K562 (cell line): ENCODE measurements around the gene TIMP2. TPM values are rescaled to one million over a fixed set of nuclear protein-coding genes. Genes with fewer than 3 reads are reported as not detected.

Experiments
- ATAC-seq: fragments of 200-7000 bp; cut with Tn5 transposase; 3 replicates; pipeline ENCODE4 v1.9.1; 2020; ENCODE audit warnings: moderate library complexity
- BruUV-seq: library from RNA; stranded (reverse); fragments of 400-500 nt; replicated peaks from 2 replicates; lab custom pipeline; 2021; lab: Mats Ljungman, UMichigan
- CTCF ChIA-PET: fragments of 300-600 bp; formaldehyde crosslinking; extraction: SDS; loops from one replicate; lab custom pipeline; 2021; ENCODE audit warnings: low intra/inter-chr PET ratio; lab: Yijun Ruan, JAX
- POLR2A ChIA-PET: fragments of 300-600, 350-650 bp; sonication (Branson Sonifier 250); formaldehyde crosslinking; extraction: SDS; loops from one replicate; lab custom pipeline; 2021; ENCODE audit warnings: antibody characterized with exemption, inconsistent platforms; lab: Yijun Ruan, JAX
- DNase-seq, 4 experiments: peaks; one replicate each; pipeline versions ENCODE4 v3.0.0 to v3.0.0-alpha.2; 2011 to 2018; ENCODE audit warnings: low spot score in 3 of 4, mixed read lengths in 3 of 4; ENCODE audit errors: extremely low read depth in 1 of 4
- FAIRE-seq: peaks from 2 replicates; lab custom pipeline; 2011; peaks lifted over from hg19 to GRCh38; lab: Jason Lieb, UNC
- H2AFZ ChIP-seq: 2 replicates; pipeline ENCODE4 v1.6.0; 2011; ENCODE audit warnings: low read depth, low read length, control low read depth, inconsistent platforms
- H3K27ac ChIP-seq: fragments of 200-600 bp; 3 replicates; pipeline ENCODE4 v1.8.0; 2011; ENCODE audit warnings: low read depth, mild to moderate bottlenecking, control low read depth, inconsistent platforms, low read length, moderate library complexity, mixed read lengths; ENCODE audit errors: extremely low read depth
- H3K27me3 ChIP-seq, 2 experiments: fragments of 300-600 bp in 1 of 2; 2 replicates in 1 of 2; 3 replicates in 1 of 2; pipeline versions ENCODE4 v1.6.0 to v1.8.0; 2011; ENCODE audit warnings: inconsistent platforms in 2 of 2, low read length in 2 of 2, mild to moderate bottlenecking in 1 of 2, mixed read lengths in 1 of 2, moderate library complexity in 1 of 2; ENCODE audit not compliant: control insufficient read depth in 2 of 2, insufficient read depth in 2 of 2
- H3K36me3 ChIP-seq: fragments of 300-600 bp; 3 replicates; pipeline ENCODE4 v1.8.0; 2011; ENCODE audit warnings: mild to moderate bottlenecking, low read length, inconsistent platforms; ENCODE audit not compliant: control insufficient read depth, insufficient read depth
- H3K4me1 ChIP-seq, 2 experiments: fragments of 200-600 bp in 1 of 2; replicated peaks in 1 of 2; 2 replicates in 1 of 2; 3 replicates in 1 of 2; pipeline versions ENCODE4 v1.5.1 to v1.8.0; 2011; ENCODE audit warnings: inconsistent platforms in 2 of 2, low read length in 2 of 2, mild to moderate bottlenecking in 1 of 2, mixed read lengths in 1 of 2, moderate library complexity in 1 of 2; ENCODE audit not compliant: control insufficient read depth in 2 of 2, insufficient read depth in 2 of 2
- H3K4me2 ChIP-seq: 2 replicates; pipeline ENCODE4 v1.6.1; 2011; ENCODE audit warnings: low read length, control low read depth, inconsistent platforms, mixed read lengths; ENCODE audit not compliant: insufficient read depth
- H3K4me3 ChIP-seq: fragments of 200-600 bp; sonication (generic), shearing (Covaris generic); 2 replicates; pipeline ENCODE4 v1.5.1; 2016; ENCODE audit warnings: control low read depth, inconsistent platforms
- H3K79me2 ChIP-seq: fragments of 200-600 bp; 3 replicates; pipeline ENCODE4 v1.8.0; 2011; ENCODE audit warnings: low read length, inconsistent platforms; ENCODE audit not compliant: control insufficient read depth, insufficient read depth
- H3K9ac ChIP-seq, 2 experiments: 2 replicates each; pipeline versions ENCODE4 v1.6.0 to v1.6.1; 2011; ENCODE audit warnings: low read depth in 2 of 2, low read length in 2 of 2, control low read depth in 1 of 2, inconsistent platforms in 1 of 2, mild to moderate bottlenecking in 1 of 2, mixed read lengths in 1 of 2; ENCODE audit not compliant: insufficient read depth in 1 of 2
- H3K9me1 ChIP-seq: one replicate; pipeline ENCODE4 v1.6.0; 2011; ENCODE audit warnings: inconsistent platforms, mild to moderate bottlenecking, low read length, moderate library complexity; ENCODE audit not compliant: control insufficient read depth, insufficient read depth
- H3K9me3 ChIP-seq: replicated peaks from 2 replicates; pipeline ENCODE4 v1.5.1; 2011; ENCODE audit warnings: low read depth, low read length, inconsistent platforms; ENCODE audit not compliant: control insufficient read depth, insufficient read depth
- H4K20me1 ChIP-seq: replicated peaks from 2 replicates; pipeline ENCODE4 v1.6.1; 2011; ENCODE audit warnings: low read length, inconsistent platforms, mixed read lengths; ENCODE audit not compliant: control insufficient read depth, insufficient read depth
- ADNP ChIP-seq: fragments of 200-800 bp; sonication (Bioruptor generic); IDR thresholded peaks from 2 replicates; pipeline ENCODE4 v1.6.1; 2016; ENCODE audit warnings: missing genetic modification characterization, missing compliant biosample characterization
- BHLHE40 ChIP-seq: IDR thresholded peaks from 2 replicates; pipeline ENCODE4 v1.6.1; 2011; ENCODE audit warnings: low read length, improper control_type of control experiment
- FOXJ2 ChIP-seq: fragments of 200-800 bp; sonication (Bioruptor generic); IDR thresholded peaks from 2 replicates; pipeline ENCODE4 v1.6.1; 2016; ENCODE audit warnings: missing genetic modification characterization, missing compliant biosample characterization
- HEY1 ChIP-seq: fragments of 250-450 bp; sonication (Bioruptor Pico); IDR thresholded peaks from 2 replicates; pipeline ENCODE4 v1.5.0; 2020; ENCODE audit warnings: mild to moderate bottlenecking, moderate library complexity, borderline replicate concordance
- HNRNPH1 ChIP-seq: fragments of 200-400 bp; formaldehyde crosslinking; optimal IDR thresholded peaks from 2 replicates; pipeline ENCODE3; 2017; ENCODE audit warnings: low read depth, mild to moderate bottlenecking, low read length, moderate library complexity
- JUN ChIP-seq, 2 experiments: sonication (generic) in 1 of 2; formaldehyde crosslinking in 1 of 2; IDR thresholded peaks; 2 replicates each; pipeline versions ENCODE4 v1.6.1 to v1.8.0; 2012 to 2022; ENCODE audit warnings: borderline replicate concordance in 2 of 2, mild to moderate bottlenecking in 2 of 2, improper control_type of control experiment in 1 of 2, low read depth in 1 of 2, low read length in 1 of 2, missing genetic modification reagents in 1 of 2
- KDM1A ChIP-seq, 2 experiments: fragments of 450-650 bp; IDR thresholded peaks; 2 replicates each; pipeline ENCODE4 v1.6.1; 2016; ENCODE audit warnings: mild to moderate bottlenecking in 2 of 2
- LEF1 ChIP-seq: fragments of 450-650 bp; IDR thresholded peaks from 2 replicates; pipeline ENCODE4 v1.6.1; 2016; ENCODE audit warnings: mild to moderate bottlenecking
- NCOA2 ChIP-seq, 2 experiments: fragments of 450-650 bp; IDR thresholded peaks; 2 replicates each; pipeline ENCODE4 v1.6.1; 2018; ENCODE audit warnings: mild to moderate bottlenecking in 2 of 2, moderate library complexity in 1 of 2; ENCODE audit not compliant: partially characterized antibody in 2 of 2
- SOX6 ChIP-seq: fragments of 450-650 bp; IDR thresholded peaks from 2 replicates; pipeline ENCODE4 v1.6.1; 2014; ENCODE audit warnings: mild to moderate bottlenecking
- TSC22D4 ChIP-seq: fragments of 450-650 bp; IDR thresholded peaks from 2 replicates; pipeline ENCODE4 v1.6.1; 2016; ENCODE audit warnings: missing genetic modification characterization, missing biosample characterization, control low read depth
- XRCC3 ChIP-seq: fragments of 450-650 bp; IDR thresholded peaks from 2 replicates; pipeline ENCODE4 v1.6.1; 2017; ENCODE audit warnings: mild to moderate bottlenecking, moderate library complexity
- ZBTB12 ChIP-seq: fragments of 250-450 bp; sonication (Bioruptor Pico); IDR thresholded peaks from 2 replicates; pipeline ENCODE4 v1.4.0; 2020
- ZNF696 ChIP-seq: fragments of 250-450 bp; sonication (Bioruptor Pico); conservative IDR thresholded peaks from 2 replicates; pipeline ENCODE4 v1.4.0; 2020; ENCODE audit warnings: mild to moderate bottlenecking, moderate library complexity
- WGBS: fragments of 100-300 bp; shearing (Covaris generic); methylation state at CpG from one replicate; pipeline ENCODE4 v1.1.6; 2016; ENCODE audit warnings: low coverage, mixed read lengths; ENCODE audit not compliant: insufficient coverage; ENCODE audit errors: missing lambda C conversion rate; 5-methylcytosine and 5-hydroxymethylcytosine counted together
- in situ Hi-C: fragments of 300-500 bp; cut with MboI; formaldehyde crosslinking; loops from 4 replicates; pipeline ENCODE4 v1.15.0; 2018; ENCODE audit warnings: inconsistent platforms, mixed read lengths
- intact Hi-C: fragments of 100-400 bp; cut with micrococcal nuclease; formaldehyde crosslinking; loops from 2 replicates; pipeline ENCODE4 v1.14.2; 2022
- polyA plus RNA-seq, 8 experiments: library from polyadenylated mRNA; depleted of rRNA in 4 of 8; stranded (reverse) in 5 of 8; unstranded in 3 of 8; fragments of >200 nt; fragmentation: Nextera tagmentation in 2 of 8; fragmentation: Illumina TruSeq in 1 of 8; extraction: Ambion mirVana in 2 of 8; extraction: Trizol in 1 of 8; gene quantifications; 2 replicates each; pipeline versions ENCODE4 v1.2.1 to v1.2.3, GENCODE V29; 2011 to 2014; ENCODE audit warnings: inconsistent platforms in 1 of 8, missing spikeins in 1 of 8
- total RNA-seq, 7 experiments: library from RNA; depleted of rRNA in 6 of 7; stranded (reverse); fragments of >200 nt in 6 of 7; fragmentation: Illumina TruSeq in 2 of 7; extraction: Trizol in 2 of 7; gene quantifications; 2 replicates each; pipeline versions ENCODE4 v1.2.1 to v1.2.3, GENCODE V29; 2011 to 2021; ENCODE audit warnings: low replicate concordance in 1 of 7
- TF ChIP-seq, protein P1 (sequence below), 2 experiments: IDR thresholded peaks; 2 replicates each; pipeline ENCODE4 v1.6.1; 2012; ENCODE audit warnings: improper control_type of control experiment in 2 of 2, low read depth in 2 of 2, low read length in 2 of 2, borderline replicate concordance in 1 of 2
- TF ChIP-seq, protein P2 (sequence below): fragments of 450-650 bp; IDR thresholded peaks from 2 replicates; pipeline ENCODE4 v1.6.1; 2016; ENCODE audit warnings: missing biosample characterization, missing genetic modification characterization

The TIMP2 gene
- total and polyA plus RNA-seq, 9 of the 15 experiments (the other 6 are each of a cell fraction or from before 2014, with no cell fraction given): 0.55 TPM; not detected in 8

GRCh38 chr17:78884876-78885667 is 40.1 kb downstream of the TIMP2 start:
- Histone ChIP-seq H3K36me3 (no peaks in the 10 kb centered on the region), H3K9me1 (peaks cover 4% of the 10 kb centered on the region), H3K4me3 (no peak overlapping the region), H3K27me3 (peaks cover 26 to 55% of the 10 kb centered on the region in 2 experiments), H3K9me3 (no peaks in the 10 kb centered on the region), H3K27ac (no peak overlapping the region), H3K4me2 (no peak overlapping the region), H3K9ac (peak overlapping the region in 1 of 2 experiments; percentile 45; a peak in 2 of 4 replicates), H3K4me1 (peaks cover 16 to 28% of the 10 kb centered on the region in 2 experiments), H2AFZ (no peak overlapping the region), H4K20me1 (peaks cover 4% of the 10 kb centered on the region; the same call in 1 of the 2 replicates), H3K79me2 (no peaks in the 10 kb centered on the region)
- 15% methylated on average over 24 of the region's 24 CpGs for WGBS
- DNase-seq (no peak), ATAC-seq (no peak), FAIRE-seq (no peak)
- no TSS peak for BruUV-seq
- CTCF ChIA-PET: no interaction called here
- POLR2A ChIA-PET: interaction anchor here (0.6 to 1.0 kb wide), 2 partner anchors 10 to 1220 kb away, joined by 3 read pairs; no protein-coding TSS in a partner anchor
- in situ Hi-C loops: loop anchor here (5.0 kb wide), 1 partner anchor 82 kb away; no protein-coding TSS in a partner anchor
- intact Hi-C loops: no loop called here
- TF ChIP-seq, protein P1, sequence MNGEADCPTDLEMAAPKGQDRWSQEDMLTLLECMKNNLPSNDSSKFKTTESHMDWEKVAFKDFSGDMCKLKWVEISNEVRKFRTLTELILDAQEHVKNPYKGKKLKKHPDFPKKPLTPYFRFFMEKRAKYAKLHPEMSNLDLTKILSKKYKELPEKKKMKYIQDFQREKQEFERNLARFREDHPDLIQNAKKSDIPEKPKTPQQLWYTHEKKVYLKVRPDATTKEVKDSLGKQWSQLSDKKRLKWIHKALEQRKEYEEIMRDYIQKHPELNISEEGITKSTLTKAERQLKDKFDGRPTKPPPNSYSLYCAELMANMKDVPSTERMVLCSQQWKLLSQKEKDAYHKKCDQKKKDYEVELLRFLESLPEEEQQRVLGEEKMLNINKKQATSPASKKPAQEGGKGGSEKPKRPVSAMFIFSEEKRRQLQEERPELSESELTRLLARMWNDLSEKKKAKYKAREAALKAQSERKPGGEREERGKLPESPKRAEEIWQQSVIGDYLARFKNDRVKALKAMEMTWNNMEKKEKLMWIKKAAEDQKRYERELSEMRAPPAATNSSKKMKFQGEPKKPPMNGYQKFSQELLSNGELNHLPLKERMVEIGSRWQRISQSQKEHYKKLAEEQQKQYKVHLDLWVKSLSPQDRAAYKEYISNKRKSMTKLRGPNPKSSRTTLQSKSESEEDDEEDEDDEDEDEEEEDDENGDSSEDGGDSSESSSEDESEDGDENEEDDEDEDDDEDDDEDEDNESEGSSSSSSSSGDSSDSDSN (IDR thresholded peaks at IDR 0.05; ENCODE audit: borderline replicate concordance in 1 of 2, low read depth in 2 of 2, low read length in 2 of 2): no peak
- TF ChIP-seq XRCC3 (no peak), HNRNPH1 (no peak), ZNF696 (CRISPR knock-in tag) (no peak), JUN (IDR thresholded peaks at IDR 0.05; ENCODE audit: borderline replicate concordance, low read depth, low read length) (no peak), JUN (CRISPR knock-in tag; IDR thresholded peaks at IDR 0.05; ENCODE audit: borderline replicate concordance) (no peak), HEY1 (CRISPR knock-in tag) (no peak), ZBTB12 (no peak), KDM1A (IDR thresholded peaks at IDR 0.05) (no peak), LEF1 (no peak), NCOA2 (IDR thresholded peaks at IDR 0.05; ENCODE audit: partially characterized antibody in 2 of 2) (no peak), TSC22D4 (tag) (no peak), ADNP (tag) (no peak), BHLHE40 (no peak), FOXJ2 (no peak), SOX6 (no peak)
- TF ChIP-seq, protein P2, sequence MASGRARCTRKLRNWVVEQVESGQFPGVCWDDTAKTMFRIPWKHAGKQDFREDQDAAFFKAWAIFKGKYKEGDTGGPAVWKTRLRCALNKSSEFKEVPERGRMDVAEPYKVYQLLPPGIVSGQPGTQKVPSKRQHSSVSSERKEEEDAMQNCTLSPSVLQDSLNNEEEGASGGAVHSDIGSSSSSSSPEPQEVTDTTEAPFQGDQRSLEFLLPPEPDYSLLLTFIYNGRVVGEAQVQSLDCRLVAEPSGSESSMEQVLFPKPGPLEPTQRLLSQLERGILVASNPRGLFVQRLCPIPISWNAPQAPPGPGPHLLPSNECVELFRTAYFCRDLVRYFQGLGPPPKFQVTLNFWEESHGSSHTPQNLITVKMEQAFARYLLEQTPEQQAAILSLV (tag): no peak
